GM18907 (cell line): ENCODE results near the gene OTULINL.
A peak's percentile ranks its signal among the peaks of the same experiment; 100 is the strongest.

Experiments
- ATAC-seq: cut with Tn5 transposase; IDR thresholded peaks from one replicate; pipeline ENCODE4 v1.9.1; 2021; ENCODE audit warnings: mild to moderate bottlenecking, moderate library complexity; ENCODE audit not compliant: unreplicated experiment

Gene OTULINL

GRCh38 chr5:14576206-14576605, 5.4 kb upstream of the OTULINL start:
- no peak for ATAC-seq

GRCh38 chr5:14577079-14577725, 4.4 kb upstream of the OTULINL start:
- ATAC-seq, result no peak

- no peak for ATAC-seq
Measured at GRCh38 chr5:14577971-14578370, 3.6 kb upstream of the OTULINL start.

- ATAC-seq, result no peak
Measured at GRCh38 chr5:14579246-14579645, 2.3 kb upstream of the OTULINL start.

GRCh38 chr5:14579731-14580397, 1.7 kb upstream of the OTULINL start:
- no peak for ATAC-seq

GRCh38 chr5:14580398-14581034, 1.1 kb upstream of the OTULINL start:
- no peak for ATAC-seq

GRCh38 chr5:14581891-14582796, 552 bp downstream of the OTULINL start:
- ATAC-seq, result peak; percentile 82

- no peak for ATAC-seq
Measured at GRCh38 chr5:14582797-14583137, 1.2 kb downstream of the OTULINL start.

- no peak for ATAC-seq
Measured at GRCh38 chr5:14584848-14585247, 3.3 kb downstream of the OTULINL start.

GRCh38 chr5:14587150-14587549, 5.6 kb downstream of the OTULINL start:
- ATAC-seq, result no peak

- ATAC-seq, result peak; percentile 66
Measured at GRCh38 chr5:14588145-14588544, 6.6 kb downstream of the OTULINL start.

GRCh38 chr5:14588758-14589543, 7.4 kb downstream of the OTULINL start:
- ATAC-seq, result no peak

GRCh38 chr5:14590949-14591348, 9.4 kb downstream of the OTULINL start:
- ATAC-seq, result no peak

- no peak for ATAC-seq
Measured at GRCh38 chr5:14591548-14591947, 10.0 kb downstream of the OTULINL start.

- peak; percentile 18 for ATAC-seq
Measured at GRCh38 chr5:14593326-14594021, 11.9 kb downstream of the OTULINL start.

GRCh38 chr5:14594378-14595074, 12.9 kb downstream of the OTULINL start:
- ATAC-seq, result no peak

GRCh38 chr5:14595189-14595588, 13.6 kb downstream of the OTULINL start:
- ATAC-seq, result peak; percentile 76

- no peak for ATAC-seq
Measured at GRCh38 chr5:14595891-14596290, 14.3 kb downstream of the OTULINL start.

GRCh38 chr5:14597080-14597479, 15.5 kb downstream of the OTULINL start:
- no peak for ATAC-seq
